Stimulated activated effector memory CD8-positive, alpha-beta T cell treated with anti-CD3 and anti-CD28 coated beads, Interleukin-12 subunit alpha, Interleukin-12 subunit beta, amount 100 ng/mL, for 72 hours (primary cell): ENCODE results near the gene AJUBA.
"Not testable (repeated sequence)": the region's sequence is repeated elsewhere in the genome, so short reads cannot be mapped to it uniquely, and the experiment has no call there.

Source experiments
- ATAC-seq: fragments of 150-1000 bp; cut with Tn5 transposase; 2 replicates; pipeline ENCODE4 v1.10.0; 2021
- DNase-seq, 2 donors: peaks; one replicate each; pipeline ENCODE4 v3.0.0; 2021 to 2022; ENCODE audit warnings: low spot score in 2 of 2
- H3K27ac Mint-ChIP-seq: one replicate; pipeline ENCODE4 v1.8.0; 2022; ENCODE audit warnings: mild to moderate bottlenecking, mixed read lengths
- H3K36me3 Mint-ChIP-seq: one replicate; pipeline ENCODE4 v1.8.0; 2022; ENCODE audit warnings: mild to moderate bottlenecking, mixed read lengths
- H3K4me1 Mint-ChIP-seq: one replicate; pipeline ENCODE4 v1.8.0; 2022; ENCODE audit warnings: mixed read lengths
- H3K4me3 Mint-ChIP-seq: one replicate; pipeline ENCODE4 v1.8.0; 2022; ENCODE audit warnings: mild to moderate bottlenecking, mixed read lengths
- H3K9me3 Mint-ChIP-seq: one replicate; pipeline ENCODE4 v1.8.0; 2022; ENCODE audit warnings: mixed read lengths

Gene AJUBA

DNA sequence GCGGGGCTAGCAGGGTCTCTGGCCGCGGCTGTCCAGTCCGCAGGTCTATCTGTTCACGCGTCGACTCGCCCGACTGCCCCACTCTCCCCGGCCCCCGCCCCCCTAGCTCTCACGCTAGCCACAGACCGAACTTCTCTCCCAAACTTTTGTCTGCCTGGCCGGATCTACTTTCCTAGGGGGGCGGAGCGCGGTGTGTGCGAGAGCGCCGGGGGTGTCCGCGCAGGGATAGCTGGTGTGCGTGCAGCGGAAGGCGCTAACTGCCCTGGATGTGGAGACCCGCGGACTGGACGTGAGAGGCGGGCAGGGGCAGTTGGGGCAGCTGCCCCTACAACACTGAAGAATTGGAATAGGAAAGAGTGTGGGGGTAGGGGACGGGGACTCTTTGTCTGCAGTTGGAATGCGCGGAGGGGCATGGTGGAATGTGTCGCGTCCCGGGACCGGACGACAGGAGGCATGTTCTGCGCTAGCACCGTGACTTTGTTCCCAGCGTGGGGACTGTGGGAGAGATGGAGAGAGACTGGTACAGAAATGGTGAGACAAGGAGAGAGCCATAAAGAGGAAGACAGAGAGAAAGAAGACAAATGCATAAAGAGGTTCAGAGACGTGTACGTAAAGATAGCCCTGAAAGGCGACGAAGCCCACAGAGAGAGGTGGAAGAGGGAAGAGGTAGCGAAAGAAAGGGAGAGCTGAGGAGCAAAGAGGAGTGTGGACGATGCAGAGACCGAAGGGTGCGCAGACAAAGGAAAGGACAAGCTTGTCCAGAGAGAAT lies at the start of gene AJUBA:
Gene AJUBA (minus strand): TSS at position 75 of the 769 bp plus-strand sequence. CDS start 285 bp downstream, outside the sequence.
- Mint-ChIP-seq H3K27ac (no peak within 1 kb of the TSS), H3K9me3 (no peaks in the 10 kb centered on the region), H3K4me3 (no peak within 1 kb of the TSS), H3K4me1 (peaks cover 5% of the 10 kb centered on the region), H3K36me3 (no peaks in the 10 kb centered on the region)
- DNase-seq, result peak; percentile 48 to 74
- peak; percentile 82 for ATAC-seq

DNA sequence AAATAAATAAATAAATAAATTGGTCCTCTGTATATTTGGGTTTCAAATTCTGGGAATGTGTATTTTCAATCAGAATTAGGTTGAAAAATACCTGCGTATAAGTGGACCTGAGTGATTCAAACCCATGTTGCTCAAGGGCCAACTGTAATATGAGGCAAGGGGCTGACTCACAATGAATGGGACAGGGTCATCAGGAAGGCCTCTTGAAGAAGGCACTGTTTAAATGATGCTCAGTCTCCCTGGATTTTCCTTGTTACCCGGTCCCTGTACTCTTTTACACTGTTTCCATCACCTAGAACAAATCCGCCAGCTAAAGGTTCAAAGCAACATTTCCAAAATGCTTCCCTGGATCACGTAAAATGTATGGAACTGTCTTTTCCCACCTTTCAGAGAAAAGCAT lies 48.6 kb upstream of the AJUBA start:
- DNase-seq (no peak), ATAC-seq (no peak)
- peaks cover 42% of the 10 kb centered on the region for H3K4me1 Mint-ChIP-seq
- H3K36me3 Mint-ChIP-seq, result peaks cover 87% of the 10 kb centered on the region
- no peaks in the 10 kb centered on the region for H3K9me3 Mint-ChIP-seq
- H3K27ac Mint-ChIP-seq, result no peak overlapping the region
- H3K4me3 Mint-ChIP-seq, result no peak overlapping the region

DNA sequence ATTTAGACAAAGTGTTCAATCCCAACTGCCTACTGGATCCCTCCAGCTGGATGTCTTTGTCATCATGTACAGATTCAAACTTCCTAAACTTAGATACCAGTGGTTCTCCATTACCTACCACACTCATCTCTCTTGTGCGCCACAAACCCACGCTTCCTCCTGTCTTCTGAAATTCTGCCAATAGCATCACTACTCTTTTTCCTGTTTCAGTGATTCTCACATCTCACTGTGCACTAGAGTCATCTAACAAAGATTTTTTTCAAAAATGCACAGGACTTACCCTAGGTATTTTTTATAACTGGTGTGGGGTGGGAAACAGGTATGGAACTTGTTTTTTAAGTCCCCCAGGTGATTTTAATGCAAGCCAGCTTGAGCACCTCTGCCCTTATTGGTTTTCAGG lies 46.4 kb upstream of the AJUBA start:
- ATAC-seq (peak; percentile 78), DNase-seq (no peak)
- Mint-ChIP-seq H3K4me3 (no peak overlapping the region), H3K27ac (peak overlapping the region; percentile 54), H3K36me3 (peaks cover 100% of the 10 kb centered on the region), H3K9me3 (no peaks in the 10 kb centered on the region), H3K4me1 (peaks cover 45% of the 10 kb centered on the region)

DNA sequence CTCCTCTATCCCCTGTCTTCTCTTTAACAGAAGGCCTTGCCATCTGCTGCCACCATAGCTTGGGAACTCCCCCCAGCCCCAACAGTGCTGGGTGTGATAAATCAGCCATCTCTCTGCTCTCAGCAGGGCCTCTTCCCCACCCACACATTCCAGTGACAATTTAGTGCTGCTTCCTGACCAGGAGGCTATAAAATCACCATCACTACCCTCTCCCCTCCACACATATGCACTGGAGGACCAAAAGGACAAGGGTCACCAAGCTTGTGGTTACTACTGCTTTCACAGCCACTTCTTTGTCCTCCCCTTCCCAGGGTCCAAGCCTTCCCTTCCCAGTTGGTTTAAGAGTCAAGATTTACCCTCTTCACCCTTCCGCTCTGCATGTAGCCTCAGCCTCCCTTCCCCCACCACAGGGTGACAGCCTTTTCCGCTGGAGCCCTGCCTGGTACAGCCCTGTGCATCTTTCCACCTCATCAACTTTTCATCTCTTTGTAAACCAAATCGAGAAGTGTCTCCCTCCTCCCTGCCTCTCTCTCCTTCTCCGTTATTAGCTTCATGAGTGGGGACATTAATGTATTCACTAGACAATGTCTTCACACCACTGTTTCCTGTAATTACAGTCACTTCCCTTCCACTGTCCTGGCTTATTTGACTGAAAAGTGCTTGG lies 42.9 kb upstream of the AJUBA start:
- Mint-ChIP-seq H3K27ac (peak overlapping the region; percentile 77), H3K36me3 (peaks cover 73% of the 10 kb centered on the region), H3K9me3 (no peaks in the 10 kb centered on the region), H3K4me3 (peak overlapping the region; percentile 2), H3K4me1 (peaks cover 27% of the 10 kb centered on the region)
- DNase-seq, result no peak
- peak; percentile 53 for ATAC-seq

DNA sequence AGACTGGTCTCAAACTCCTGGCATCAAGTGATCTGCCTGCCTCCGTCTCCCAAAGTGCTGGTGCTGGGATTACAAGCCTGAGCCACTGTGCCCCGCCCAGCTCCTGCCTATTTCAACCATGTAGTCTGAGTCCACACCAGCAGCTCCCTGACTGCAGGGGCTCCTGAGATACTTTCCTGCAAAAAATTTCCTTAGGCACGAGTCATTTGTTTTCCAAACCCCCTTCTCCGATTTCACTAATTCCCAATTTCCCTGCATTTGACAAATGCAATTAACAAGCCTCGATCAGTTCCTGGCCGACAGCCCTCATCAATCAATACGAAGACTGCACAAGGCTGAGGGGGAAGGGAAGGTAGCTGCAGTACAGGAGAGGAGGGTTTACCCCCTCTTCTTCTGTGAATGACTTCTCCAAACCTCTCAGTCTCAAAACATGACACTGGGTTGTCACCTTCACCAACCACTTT lies 42.3 kb upstream of the AJUBA start:
- H3K36me3 Mint-ChIP-seq, result peaks cover 66% of the 10 kb centered on the region
- no peak for DNase-seq
- peak overlapping the region; percentile 77 for H3K27ac Mint-ChIP-seq
- H3K9me3 Mint-ChIP-seq, result no peaks in the 10 kb centered on the region
- peaks cover 27% of the 10 kb centered on the region for H3K4me1 Mint-ChIP-seq
- peak overlapping the region; percentile 2 for H3K4me3 Mint-ChIP-seq
- ATAC-seq, result peak; percentile 59

DNA sequence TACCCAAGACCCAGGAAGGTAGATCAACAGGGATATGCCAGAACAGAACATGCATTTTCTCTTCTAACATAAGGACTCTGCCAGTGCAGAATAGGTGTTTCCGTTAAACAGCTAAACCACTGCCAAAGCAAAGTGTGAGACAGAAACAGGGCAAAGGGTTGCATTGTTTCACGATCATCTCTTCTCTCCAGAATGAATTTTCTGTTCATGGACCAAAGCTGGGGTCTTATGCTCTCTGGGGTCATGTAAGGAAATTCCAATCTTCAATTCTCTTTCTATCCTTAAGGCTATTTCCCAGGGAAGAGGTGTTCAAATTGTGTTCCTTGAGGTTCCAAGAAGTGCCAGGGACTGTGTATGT lies 41.4 kb upstream of the AJUBA start:
- Mint-ChIP-seq H3K27ac (no peak overlapping the region), H3K36me3 (peaks cover 58% of the 10 kb centered on the region), H3K4me3 (no peak overlapping the region), H3K4me1 (peaks cover 18% of the 10 kb centered on the region), H3K9me3 (no peaks in the 10 kb centered on the region)
- ATAC-seq (no peak), DNase-seq (no peak)

DNA sequence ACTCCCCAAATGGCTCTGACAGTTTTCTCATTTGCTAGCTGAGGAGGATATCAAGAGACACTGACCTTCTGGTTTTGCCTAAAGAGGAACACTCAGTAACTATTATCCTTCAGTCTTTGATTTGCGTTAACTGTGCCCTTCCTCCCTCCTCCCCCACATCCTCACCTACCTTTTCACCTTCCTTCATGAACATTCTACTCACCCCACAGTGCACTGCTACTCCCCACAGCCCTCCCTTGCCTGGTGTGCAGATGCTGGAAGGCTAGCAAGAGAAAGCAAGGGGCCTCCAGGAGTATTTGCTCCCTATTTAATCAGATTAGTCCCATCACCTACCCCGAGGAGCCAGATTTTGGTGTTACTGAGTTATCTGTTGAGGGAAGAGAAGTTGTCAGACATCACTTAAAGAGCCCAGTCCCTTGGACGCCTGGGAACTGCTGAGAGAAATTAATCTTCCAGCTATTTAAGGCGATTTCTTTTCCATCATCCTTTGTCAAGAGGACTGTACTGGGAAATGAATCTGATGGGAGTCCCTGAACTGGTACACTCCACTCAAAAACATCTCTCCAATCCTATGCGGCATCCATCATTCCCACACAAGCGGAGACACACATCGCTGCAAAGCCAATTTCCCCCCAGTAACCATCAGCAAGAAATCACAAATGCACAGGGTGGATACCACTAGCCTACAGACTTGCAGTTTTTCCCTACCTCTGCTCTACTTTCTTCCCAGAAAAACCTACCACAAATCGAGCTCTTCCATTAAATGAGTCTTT lies 40.9 kb upstream of the AJUBA start:
- Mint-ChIP-seq H3K27ac (no peak overlapping the region), H3K36me3 (peaks cover 52% of the 10 kb centered on the region), H3K4me1 (peaks cover 15% of the 10 kb centered on the region), H3K9me3 (no peaks in the 10 kb centered on the region), H3K4me3 (no peak overlapping the region)
- DNase-seq, result no peak
- no peak for ATAC-seq

DNA sequence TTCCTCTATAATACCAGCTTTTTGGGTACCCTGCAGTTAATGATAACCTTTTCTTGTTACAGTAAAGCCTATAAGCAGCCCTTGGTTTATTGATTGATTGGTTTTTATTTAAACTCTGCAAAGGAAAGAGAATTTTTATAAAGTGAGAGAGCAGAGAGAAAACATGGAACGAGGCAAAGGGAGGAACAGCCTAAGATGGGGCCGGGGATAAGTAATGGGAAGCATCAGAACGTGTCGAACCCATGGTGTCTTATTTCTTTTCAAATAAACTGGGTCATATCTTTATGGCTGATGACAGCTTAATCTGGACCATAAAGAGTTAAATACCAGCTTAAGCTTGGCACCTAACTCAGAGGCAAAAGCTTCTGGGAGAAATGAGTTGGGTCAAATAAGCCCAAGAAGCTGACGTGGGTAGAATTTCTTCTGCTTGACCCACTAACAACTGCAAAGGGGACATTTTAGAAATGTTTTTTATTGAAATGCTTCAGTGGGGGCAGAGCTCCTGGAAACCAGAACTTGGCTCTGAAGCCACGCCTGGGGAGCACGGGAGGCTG lies 39.6 kb upstream of the AJUBA start:
- ATAC-seq, result no peak
- no peak overlapping the region for H3K4me3 Mint-ChIP-seq
- no peak for DNase-seq
- peaks cover 40% of the 10 kb centered on the region for H3K36me3 Mint-ChIP-seq
- no peak overlapping the region for H3K27ac Mint-ChIP-seq
- H3K4me1 Mint-ChIP-seq, result peaks cover 15% of the 10 kb centered on the region
- no peaks in the 10 kb centered on the region for H3K9me3 Mint-ChIP-seq

DNA sequence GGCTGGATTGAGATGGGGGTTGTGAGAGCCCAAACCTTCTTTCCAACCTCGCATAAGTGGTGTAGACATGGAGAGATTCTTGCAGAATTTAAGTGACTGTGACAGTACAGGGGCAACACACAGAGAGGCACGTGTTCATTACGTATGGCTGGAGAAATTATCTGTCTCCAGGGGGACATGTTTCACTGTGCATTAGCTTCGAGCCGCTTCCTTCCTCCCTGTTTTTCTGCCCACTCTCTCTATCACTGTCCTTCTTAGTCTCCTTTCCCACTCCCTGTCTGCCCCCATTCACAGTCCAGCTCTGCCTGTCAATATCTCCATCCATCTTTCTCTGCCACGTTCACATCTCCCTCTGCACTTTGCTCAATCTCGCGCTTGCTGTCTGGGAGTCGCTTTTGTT lies 39.1 kb upstream of the AJUBA start:
- Mint-ChIP-seq H3K36me3 (peaks cover 34% of the 10 kb centered on the region), H3K9me3 (no peaks in the 10 kb centered on the region), H3K27ac (no peak overlapping the region), H3K4me1 (peaks cover 15% of the 10 kb centered on the region), H3K4me3 (no peak overlapping the region)
- DNase-seq (no peak), ATAC-seq (no peak)

DNA sequence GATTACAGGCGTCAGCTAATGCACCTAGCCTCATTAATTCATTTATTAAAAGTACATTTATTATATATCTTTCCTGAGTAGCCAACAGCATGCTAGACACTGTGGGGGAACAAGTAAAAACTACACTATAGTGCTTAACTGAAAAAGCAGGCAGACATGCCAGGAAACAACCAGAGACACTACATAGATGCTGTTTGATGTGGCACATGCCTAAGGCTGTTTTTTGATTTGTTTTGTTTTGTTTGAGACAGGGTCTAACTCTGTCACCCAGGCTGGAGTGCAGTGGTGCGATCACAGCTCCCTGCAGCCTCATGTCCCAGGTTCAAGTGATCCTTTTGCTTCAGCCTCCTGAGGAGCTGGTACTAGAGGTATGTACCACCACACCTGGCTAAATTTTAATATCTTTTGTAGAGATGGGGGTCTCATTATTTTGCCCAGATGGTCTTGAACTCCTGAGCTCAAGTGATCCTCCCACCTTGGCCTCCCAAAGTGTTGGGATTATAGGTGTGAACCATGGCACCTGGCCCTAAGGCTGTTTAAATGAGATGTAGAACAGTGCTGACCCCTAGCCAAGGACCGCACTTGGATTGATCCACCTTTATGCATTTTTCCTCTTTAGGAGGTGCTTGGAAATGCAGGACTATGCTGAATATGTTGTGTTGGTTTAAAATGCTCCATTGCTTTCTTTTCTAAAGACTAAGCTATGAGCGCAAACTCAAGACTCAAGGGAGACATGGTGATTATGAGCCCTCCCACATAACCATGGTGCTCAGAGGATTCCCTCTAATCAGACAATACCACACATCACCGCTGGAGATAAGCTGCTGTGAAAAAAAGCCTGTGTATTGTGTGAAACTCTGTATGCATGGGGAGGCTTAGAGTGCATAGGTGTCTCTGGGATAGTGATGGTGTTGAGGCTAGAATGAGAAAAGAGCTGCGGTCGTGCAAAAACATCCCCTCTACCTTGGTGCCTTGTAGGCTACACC lies 38.1 kb upstream of the AJUBA start:
- Mint-ChIP-seq H3K27ac (no peak overlapping the region), H3K36me3 (peaks cover 24% of the 10 kb centered on the region), H3K4me3 (no peak overlapping the region), H3K9me3 (no peaks in the 10 kb centered on the region), H3K4me1 (peaks cover 10% of the 10 kb centered on the region)
- ATAC-seq (no peak), DNase-seq (no peak)

DNA sequence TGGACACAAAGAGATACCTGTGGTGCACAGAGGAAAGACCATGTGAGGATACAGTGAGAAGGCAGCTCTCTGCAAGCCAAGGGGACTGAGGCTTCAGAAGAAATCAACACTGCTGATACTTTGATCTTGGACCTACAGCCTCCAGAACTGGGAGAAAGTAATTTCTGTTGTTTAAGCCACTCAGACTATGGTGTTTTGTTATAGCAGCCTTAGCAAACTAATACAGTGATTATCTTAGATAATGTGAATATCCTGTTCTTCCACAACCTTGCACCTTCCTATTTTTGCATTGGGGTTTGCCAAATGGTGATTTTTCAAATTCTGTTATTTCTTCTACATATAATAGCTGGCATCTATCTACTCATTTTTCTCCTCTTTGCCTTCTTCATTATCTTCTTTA lies 35.8 kb upstream of the AJUBA start:
- Mint-ChIP-seq H3K4me1 (no peaks in the 10 kb centered on the region), H3K36me3 (peaks cover 5% of the 10 kb centered on the region), H3K9me3 (no peaks in the 10 kb centered on the region), H3K27ac (no peak overlapping the region), H3K4me3 (no peak overlapping the region)
- DNase-seq (no peak), ATAC-seq (no peak)

DNA sequence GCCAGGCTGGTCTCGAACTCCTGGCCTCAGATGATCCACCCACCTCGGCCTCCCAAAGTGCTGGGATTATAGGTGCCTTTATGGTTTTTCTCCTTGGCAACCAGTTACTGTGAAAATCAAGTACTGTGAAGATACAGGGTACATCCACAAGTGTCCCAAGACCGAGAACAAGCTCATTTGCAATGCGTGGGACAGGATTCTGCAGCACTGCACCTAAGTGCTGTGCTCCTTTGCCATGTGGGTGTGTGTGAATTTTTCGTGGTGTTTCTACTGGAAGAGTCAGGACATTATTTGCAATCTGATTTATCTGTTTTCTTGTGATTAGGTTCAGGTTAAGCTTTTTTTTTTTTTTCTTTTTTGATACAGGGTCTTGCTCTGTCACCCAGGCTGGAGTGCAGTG lies 34.7 kb upstream of the AJUBA start:
- Mint-ChIP-seq H3K4me3 (no peak overlapping the region), H3K9me3 (no peaks in the 10 kb centered on the region), H3K27ac (no peak overlapping the region), H3K4me1 (no peaks in the 10 kb centered on the region), H3K36me3 (no peaks in the 10 kb centered on the region)
- ATAC-seq, result no peak
- DNase-seq, result no peak

DNA sequence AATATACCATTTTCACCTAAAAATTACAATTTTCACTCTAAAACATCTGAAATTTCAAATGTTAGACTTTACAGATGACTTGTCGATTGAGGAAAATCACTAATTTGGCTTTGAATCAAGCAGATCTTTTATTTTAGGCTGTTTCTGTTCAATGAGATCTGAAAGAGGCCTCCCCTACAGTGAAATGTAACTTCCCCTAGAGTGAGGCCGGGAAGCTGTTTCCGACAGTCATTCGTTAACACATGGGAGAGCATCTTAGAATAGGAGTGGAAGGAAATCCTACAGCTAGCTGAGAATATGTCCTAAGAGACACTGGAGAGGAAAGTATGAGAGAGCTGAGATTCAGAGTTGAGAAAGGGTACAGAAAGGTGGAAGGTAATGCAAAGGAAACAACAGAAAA lies 33.3 kb upstream of the AJUBA start:
- ATAC-seq (no peak), DNase-seq (no peak)
- Mint-ChIP-seq H3K4me1 (peaks cover 6% of the 10 kb centered on the region), H3K4me3 (no peak overlapping the region), H3K9me3 (no peaks in the 10 kb centered on the region), H3K27ac (no peak overlapping the region), H3K36me3 (no peaks in the 10 kb centered on the region)

DNA sequence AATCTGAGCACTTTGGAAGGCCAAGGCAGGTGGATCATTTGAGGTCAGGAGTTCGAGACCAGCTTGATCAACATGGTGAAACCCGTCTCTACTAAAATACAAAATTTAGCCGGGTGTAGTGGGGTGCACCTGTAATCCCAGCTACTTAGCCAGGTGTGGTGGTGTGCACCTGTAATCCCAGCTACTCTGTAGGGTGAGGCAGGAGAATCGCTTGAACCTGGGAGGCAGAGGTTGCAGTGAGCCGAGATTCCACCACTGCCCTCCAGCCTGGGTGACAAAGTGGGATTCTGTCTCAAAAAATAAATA lies 31.4 kb upstream of the AJUBA start:
- DNase-seq, H3K27ac Mint-ChIP-seq, H3K9me3 Mint-ChIP-seq, H3K36me3 Mint-ChIP-seq, H3K4me3 Mint-ChIP-seq, ATAC-seq: not testable (repeated sequence)
- H3K4me1 Mint-ChIP-seq, result peaks cover 11% of the 10 kb centered on the region
